Nephron (organoid): ENCODE measurements around the gene DOCK2.

ENCODE experiments used
- H3K27ac Mint-ChIP-seq, 3 experiments: 2 replicates each; pipeline ENCODE4 v1.8.0; 2020; ENCODE audit warnings: mixed read lengths in 3 of 3, mild to moderate bottlenecking in 2 of 3, moderate library complexity in 1 of 3
- H3K27me3 Mint-ChIP-seq: 2 replicates; pipeline ENCODE4 v1.8.0; 2021; ENCODE audit warnings: low read depth, mild to moderate bottlenecking, moderate library complexity, mixed read lengths
- H3K36me3 Mint-ChIP-seq: 2 replicates; pipeline ENCODE4 v1.8.0; 2020; ENCODE audit warnings: low read depth, mixed read lengths
- H3K4me1 Mint-ChIP-seq: 2 replicates; pipeline ENCODE4 v1.8.0; 2020; ENCODE audit warnings: mixed read lengths
- H3K4me3 Mint-ChIP-seq, 3 experiments: 2 replicates each; pipeline ENCODE4 v1.8.0; 2020; ENCODE audit warnings: mild to moderate bottlenecking in 3 of 3, mixed read lengths in 3 of 3, moderate library complexity in 2 of 3
- H3K9me3 Mint-ChIP-seq: 2 replicates; pipeline ENCODE4 v1.8.0; 2020; ENCODE audit warnings: mixed read lengths
- CTCF ChIP-seq, 3 experiments: fragments of 200-600 bp; sonication (generic); IDR thresholded peaks; one replicate each; pipeline ENCODE4 v1.5.0; 2021; ENCODE audit warnings: antibody characterized with exemption in 3 of 3; ENCODE audit not compliant: unreplicated experiment in 3 of 3

Gene DOCK2

GRCh38 chr5:169801781-169802180, 164.7 kb downstream of the DOCK2 start:
- no peaks in the 10 kb centered on the region for H3K36me3 Mint-ChIP-seq
- peaks cover 6% of the 10 kb centered on the region for H3K27me3 Mint-ChIP-seq
- no peak overlapping the region for H3K4me3 Mint-ChIP-seq
- no peak for TF ChIP-seq CTCF (IDR thresholded peaks at IDR 0.05; ENCODE audit: unreplicated experiment in 3 of 3)
- no peak overlapping the region for H3K27ac Mint-ChIP-seq
- H3K9me3 Mint-ChIP-seq: no peaks in the 10 kb centered on the region
- peaks cover 22% of the 10 kb centered on the region for H3K4me1 Mint-ChIP-seq

GRCh38 chr5:169803077-169803981, 166.3 kb downstream of the DOCK2 start:
- TF ChIP-seq CTCF (IDR thresholded peaks at IDR 0.05; ENCODE audit: unreplicated experiment in 3 of 3): no peak
- Mint-ChIP-seq H3K4me1 (peaks cover 22% of the 10 kb centered on the region), H3K9me3 (no peaks in the 10 kb centered on the region), H3K27me3 (peaks cover 6% of the 10 kb centered on the region), H3K36me3 (no peaks in the 10 kb centered on the region), H3K4me3 (peak overlapping the region in 1 of 3 experiments; percentile 9), H3K27ac (peak overlapping the region; percentile 68 to 76 (median 76))

- peaks cover 17% of the 10 kb centered on the region for H3K27me3 Mint-ChIP-seq
- no peak overlapping the region for H3K4me3 Mint-ChIP-seq
- peaks cover 22% of the 10 kb centered on the region for H3K4me1 Mint-ChIP-seq
- no peaks in the 10 kb centered on the region for H3K36me3 Mint-ChIP-seq
- TF ChIP-seq CTCF (IDR thresholded peaks at IDR 0.05; ENCODE audit: unreplicated experiment in 3 of 3): no peak
- H3K27ac Mint-ChIP-seq: no peak overlapping the region
- H3K9me3 Mint-ChIP-seq: no peaks in the 10 kb centered on the region
Observed at GRCh38 chr5:169804861-169805260, 167.8 kb downstream of the DOCK2 start.

- Mint-ChIP-seq H3K9me3 (no peaks in the 10 kb centered on the region), H3K27me3 (peaks cover 22% of the 10 kb centered on the region), H3K27ac (no peak overlapping the region), H3K36me3 (no peaks in the 10 kb centered on the region), H3K4me3 (no peak overlapping the region), H3K4me1 (peaks cover 22% of the 10 kb centered on the region)
- TF ChIP-seq CTCF (IDR thresholded peaks at IDR 0.05; ENCODE audit: unreplicated experiment in 3 of 3): peak in 1 of 3 experiments; percentile 27
Observed at GRCh38 chr5:169805527-169805934, 168.5 kb downstream of the DOCK2 start.

GRCh38 chr5:169805937-169806700, 169.0 kb downstream of the DOCK2 start:
- Mint-ChIP-seq H3K4me1 (peaks cover 22% of the 10 kb centered on the region), H3K4me3 (no peak overlapping the region), H3K27ac (no peak overlapping the region), H3K9me3 (no peaks in the 10 kb centered on the region), H3K27me3 (peaks cover 27% of the 10 kb centered on the region), H3K36me3 (no peaks in the 10 kb centered on the region)
- TF ChIP-seq CTCF (IDR thresholded peaks at IDR 0.05; ENCODE audit: unreplicated experiment in 3 of 3): no peak
